GM19452 (cell line): ENCODE results near the gene OTULIN.

Source experiments
- ATAC-seq: cut with Tn5 transposase; IDR thresholded peaks from one replicate; pipeline ENCODE4 v1.9.1; 2021; ENCODE audit not compliant: unreplicated experiment

The OTULIN gene

GRCh38 chr5:14696057-14696456, 31.5 kb downstream of the OTULIN start:
- no peak for ATAC-seq

GRCh38 chr5:14696851-14697250, 32.3 kb downstream of the OTULIN start:
- ATAC-seq, result no peak

DNA sequence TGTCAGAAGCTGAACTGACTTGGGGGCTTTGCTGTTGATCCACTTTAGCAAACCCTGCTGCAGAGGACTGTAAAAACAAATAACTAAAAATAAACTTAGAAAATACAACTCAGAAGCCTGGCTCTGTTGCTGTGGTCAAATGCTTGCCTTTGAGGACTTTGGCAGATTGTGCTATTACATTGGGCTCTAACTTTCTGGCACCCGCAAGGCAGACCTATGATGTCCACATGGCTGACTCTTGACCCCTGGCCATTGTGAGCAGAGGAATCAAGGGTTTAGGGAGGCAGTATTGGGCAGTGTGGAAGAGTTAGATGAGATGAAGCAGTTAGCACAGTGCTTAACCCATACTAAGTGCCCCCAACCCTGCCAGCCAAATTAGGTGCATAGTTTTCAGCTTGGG, 34.0 kb downstream of the OTULIN start:
- no peak for ATAC-seq

DNA sequence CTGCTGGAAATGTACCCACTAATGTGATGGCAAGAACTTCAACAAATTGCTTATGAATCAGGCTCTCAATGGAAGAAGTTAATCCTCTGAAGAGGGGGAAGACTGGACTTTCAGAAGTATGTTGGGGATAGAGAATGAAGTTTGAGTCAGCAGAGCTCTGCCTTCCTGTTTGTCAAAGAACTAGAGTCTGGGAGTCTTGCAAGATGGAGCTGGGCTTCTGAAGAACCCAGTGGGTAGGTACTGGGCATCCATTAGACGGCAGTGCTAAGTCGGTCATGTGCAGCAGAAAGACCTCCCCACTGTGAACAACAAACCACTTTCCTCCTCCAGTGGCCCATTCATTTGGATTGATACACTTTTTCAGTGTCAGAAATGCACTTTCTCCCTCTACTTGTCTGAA, 34.6 kb downstream of the OTULIN start:
- no peak for ATAC-seq

- ATAC-seq, result no peak
Observed at GRCh38 chr5:14699807-14700400, 35.4 kb downstream of the OTULIN start.

DNA sequence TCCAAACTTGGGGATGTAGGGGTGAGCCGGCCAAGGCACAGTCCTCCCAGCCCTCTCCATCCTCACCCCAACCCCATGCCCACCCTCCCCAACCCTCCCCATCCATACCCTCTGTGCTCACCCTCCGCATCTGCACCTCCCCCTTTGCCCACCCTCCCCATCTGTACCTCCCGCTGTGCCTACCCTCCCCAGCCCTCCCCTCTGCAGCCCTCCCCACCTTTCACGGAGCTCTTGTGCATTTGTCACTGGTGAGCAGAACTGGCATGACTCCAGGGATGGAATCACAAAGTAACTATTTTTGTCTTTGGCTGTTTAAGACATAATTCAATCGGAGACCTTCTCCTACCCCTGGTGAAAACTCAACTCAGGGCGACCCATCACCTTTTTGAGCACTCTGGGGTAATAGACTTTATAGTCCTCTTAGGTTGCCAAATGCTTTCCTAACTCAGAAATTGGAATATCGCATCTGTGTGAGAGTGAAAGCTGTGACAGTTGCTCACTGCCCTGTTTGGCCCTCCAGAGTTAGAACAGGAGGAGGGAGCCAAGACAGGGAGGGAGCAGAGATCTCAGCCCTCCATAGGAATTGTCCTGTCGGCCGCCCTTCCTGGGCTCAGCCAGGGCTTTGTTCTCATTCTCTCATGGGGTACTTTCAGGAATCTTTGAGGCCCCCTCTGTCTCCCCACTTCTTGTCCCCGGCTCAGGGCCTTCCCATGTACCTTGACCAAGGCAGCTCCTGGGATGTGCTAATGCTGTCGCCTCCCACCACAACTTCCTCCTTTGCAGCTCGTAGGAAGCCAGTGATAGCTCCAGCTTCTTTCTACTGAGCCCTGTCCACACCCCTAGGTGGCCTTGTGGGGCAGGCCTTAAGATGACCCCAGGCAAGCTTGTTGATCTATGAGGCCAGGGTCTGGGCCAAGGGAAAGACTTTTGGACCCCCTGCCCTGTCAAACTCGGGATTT, 36.2 kb downstream of the OTULIN start:
- no peak for ATAC-seq

DNA sequence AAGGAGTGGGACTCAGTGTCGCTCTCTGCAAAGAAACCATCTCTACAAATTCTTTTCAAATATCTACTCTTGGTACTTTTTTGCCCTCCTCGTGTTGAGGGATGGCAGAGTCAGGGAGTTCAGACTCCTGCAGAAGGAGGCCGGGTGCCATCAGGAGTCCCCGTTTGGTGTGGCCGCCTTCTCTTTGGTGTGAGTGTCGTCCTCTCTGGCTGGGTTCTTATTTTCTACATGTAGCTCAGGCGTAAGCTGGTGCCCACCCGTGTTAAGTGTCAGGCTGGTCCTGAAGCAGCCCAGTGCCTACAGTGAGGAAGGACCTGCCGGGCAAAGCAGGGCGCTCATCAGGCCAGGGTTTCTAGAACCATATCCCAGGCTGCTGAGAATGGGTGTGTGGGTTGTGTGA, 37.0 kb downstream of the OTULIN start:
- ATAC-seq, result no peak

- no peak for ATAC-seq
Observed at GRCh38 chr5:14702238-14702839, 37.8 kb downstream of the OTULIN start.

GRCh38 chr5:14705556-14705955, 41.0 kb downstream of the OTULIN start:
- no peak for ATAC-seq

- no peak for ATAC-seq
Observed at GRCh38 chr5:14706615-14707021, 42.1 kb downstream of the OTULIN start.

GRCh38 chr5:14707811-14708390, 43.4 kb downstream of the OTULIN start:
- ATAC-seq, result no peak

DNA sequence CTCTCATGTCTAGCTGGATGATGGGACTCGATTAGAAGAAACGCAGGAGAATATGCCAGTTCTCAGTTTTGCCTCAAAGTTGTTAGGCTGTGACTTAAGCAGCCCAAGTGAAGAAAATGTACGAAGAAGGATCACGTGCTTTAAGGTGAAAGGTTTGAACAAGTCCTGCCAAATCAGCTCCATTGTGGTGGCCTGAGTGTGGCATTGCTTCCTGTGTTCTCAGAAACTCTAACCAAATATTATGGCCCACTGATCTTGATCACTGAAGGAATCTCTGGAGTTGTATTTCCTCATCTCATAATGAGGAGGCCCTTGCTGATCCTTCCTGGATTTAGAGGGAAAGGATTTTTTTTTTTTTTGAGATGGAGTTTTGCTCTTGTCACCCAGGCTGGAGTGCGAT, 44.0 kb downstream of the OTULIN start:
- ATAC-seq, result no peak

- no peak for ATAC-seq
Observed at GRCh38 chr5:14710313-14710994, 45.9 kb downstream of the OTULIN start.

DNA sequence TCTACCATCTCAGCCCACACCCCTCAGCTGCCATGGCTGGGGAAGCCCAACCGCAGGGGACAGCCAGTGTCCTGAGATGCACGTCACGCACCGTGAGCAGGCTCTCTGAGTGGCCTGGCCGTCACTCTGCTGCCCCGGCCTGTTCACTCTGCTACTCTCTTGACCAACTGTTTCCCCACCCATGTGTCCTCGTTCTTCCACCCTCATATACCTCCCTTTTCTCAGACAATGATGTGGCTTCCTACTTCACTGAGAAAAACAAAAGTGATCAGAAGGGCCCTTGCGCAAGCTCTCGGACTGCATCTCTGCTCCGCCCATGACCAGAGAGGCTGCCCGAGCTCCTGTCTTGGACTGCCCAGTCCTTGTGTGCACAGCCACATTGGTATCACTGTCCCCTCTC, 47.6 kb downstream of the OTULIN start:
- ATAC-seq, result no peak

GRCh38 chr5:14712666-14713065, 48.1 kb downstream of the OTULIN start:
- ATAC-seq, result no peak

- ATAC-seq, result no peak
Observed at GRCh38 chr5:14713476-14714390, 49.2 kb downstream of the OTULIN start.

- ATAC-seq, result no peak
Observed at GRCh38 chr5:14714706-14715105, 50.2 kb downstream of the OTULIN start.

DNA sequence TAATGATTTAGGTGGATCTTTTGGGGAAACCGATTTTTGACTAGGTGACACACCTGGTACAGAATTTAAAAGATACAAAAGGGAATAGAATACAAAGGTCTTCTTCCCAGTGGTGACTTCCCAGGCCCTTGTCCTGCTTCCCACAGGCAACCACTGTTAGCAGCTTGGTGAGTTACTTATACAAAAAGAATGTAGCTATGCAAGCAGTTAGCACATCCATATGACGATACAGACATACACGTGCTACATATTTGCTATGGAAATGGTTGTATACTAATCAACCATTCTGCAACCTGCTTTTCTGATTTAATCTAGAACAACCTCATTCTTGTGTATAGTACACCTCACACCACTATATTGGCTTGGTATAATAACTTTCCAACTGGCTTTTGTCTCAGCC, 51.0 kb downstream of the OTULIN start:
- no peak for ATAC-seq

GRCh38 chr5:14716755-14717752, 52.5 kb downstream of the OTULIN start:
- ATAC-seq, result no peak
